ENCODE data around the gene CDH23. TPM values are rescaled to one million over a fixed set of nuclear protein-coding genes. Genes with fewer than 3 reads are reported as not detected.

CDH23 gene
- total RNA-seq, 1 experiment from 2014 or later, result 7.8 TPM

- Histone ChIP-seq H3K27me3 (ENCODE audit: insufficient read depth, low read depth) (no peaks in the 10 kb centered on the region), H3K79me2 (ENCODE audit: low read depth) (no peaks in the 10 kb centered on the region), H3F3A (ENCODE audit: insufficient read depth, low read depth) (peaks cover 26% of the 10 kb centered on the region), H3K27ac (no peak overlapping the region), H3K4me3 (no peak overlapping the region), H3K4me1 (replicated peaks; ENCODE audit: insufficient read depth) (peaks cover 24% of the 10 kb centered on the region), H3K9me2 (ENCODE audit: insufficient read depth) (no peaks in the 10 kb centered on the region), H2AFZ (no peak overlapping the region), H3K9me3 (ENCODE audit: insufficient read depth, low read depth) (no peaks in the 10 kb centered on the region), H3K36me3 (ENCODE audit: low read depth) (0 out of 2 replicates have a peak, but pooled peaks cover 3% of the 10 kb centered on the region), H4K20me1 (ENCODE audit: insufficient read depth) (no peaks in the 10 kb centered on the region), H3K4me2 (no peak overlapping the region)
- DNase-seq, result no peak
- CTCF ChIA-PET, result interaction anchor here (0.6 kb wide), 2 partner anchors 32 to 299 kb away, joined by 3 to 22 read pairs; no protein-coding TSS in a partner anchor
- no TSS peak for BruUV-seq (replicated peaks)
- POLR2A ChIA-PET (ENCODE audit: unreplicated experiment), result no interaction called here
- TF ChIP-seq CTCF (conservative IDR thresholded peaks at IDR 0.05) (no peak), EZH2 (IDR thresholded peaks at IDR 0.05; ENCODE audit: low read depth) (no peak)
- intact Hi-C loops (cut with micrococcal nuclease; ENCODE audit: unreplicated experiment), result no loop called here
These were observed 36.0 kb upstream of the CDH23 start for GRCh38 chr10:71360735-71361134.

DNA sequence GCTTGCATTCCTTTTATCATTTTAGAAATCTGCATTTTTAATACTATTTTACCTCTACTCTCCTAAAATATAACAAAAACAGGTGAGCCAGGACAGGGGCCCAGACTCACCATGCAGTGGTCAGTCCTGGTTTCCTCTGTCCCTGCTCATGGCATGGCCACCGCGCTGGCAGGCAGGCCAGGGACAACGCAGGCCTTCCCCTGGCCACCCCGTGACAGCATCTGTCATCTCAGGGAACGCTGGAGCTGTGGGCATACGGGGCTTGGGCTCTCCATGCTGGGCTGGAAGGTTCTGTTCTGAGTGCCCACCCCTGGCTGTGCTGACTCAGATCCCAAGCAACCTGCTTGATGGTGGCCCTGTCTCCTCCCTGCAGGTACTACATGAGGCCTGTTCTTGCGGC, 35.1 kb upstream of the CDH23 start:
- peaks cover 29% of the 10 kb centered on the region for H3K4me1 ChIP-seq (replicated peaks; ENCODE audit: insufficient read depth)
- H3K27ac ChIP-seq, result no peak overlapping the region
- no peaks in the 10 kb centered on the region for H4K20me1 ChIP-seq (ENCODE audit: insufficient read depth)
- H3K27me3 ChIP-seq (ENCODE audit: insufficient read depth, low read depth), result no peaks in the 10 kb centered on the region
- H3K9me2 ChIP-seq (ENCODE audit: insufficient read depth), result no peaks in the 10 kb centered on the region
- POLR2A ChIA-PET (ENCODE audit: unreplicated experiment), result no interaction called here
- H2AFZ ChIP-seq, result no peak overlapping the region
- H3K79me2 ChIP-seq (ENCODE audit: low read depth), result no peaks in the 10 kb centered on the region
- CTCF ChIA-PET, result interaction anchor here (0.6 kb wide), 3 partner anchors 33 to 298 kb away, joined by 3 to 22 read pairs (median 3); no protein-coding TSS in a partner anchor
- no peaks in the 10 kb centered on the region for H3K36me3 ChIP-seq (ENCODE audit: low read depth)
- TF ChIP-seq CTCF (conservative IDR thresholded peaks at IDR 0.05), result no peak
- TF ChIP-seq EZH2 (IDR thresholded peaks at IDR 0.05; ENCODE audit: low read depth), result no peak
- BruUV-seq (replicated peaks), result no TSS peak
- no peak overlapping the region for H3K4me2 ChIP-seq
- no peak overlapping the region for H3K4me3 ChIP-seq
- DNase-seq, result no peak
- peaks cover 32% of the 10 kb centered on the region for H3F3A ChIP-seq (ENCODE audit: insufficient read depth, low read depth)
- H3K9me3 ChIP-seq (ENCODE audit: insufficient read depth, low read depth), result no peaks in the 10 kb centered on the region
- intact Hi-C loops (cut with micrococcal nuclease; ENCODE audit: unreplicated experiment), result no loop called here

- CTCF ChIA-PET, result no interaction called here
- peaks cover 37% of the 10 kb centered on the region for H3F3A ChIP-seq (ENCODE audit: insufficient read depth, low read depth)
- intact Hi-C loops (cut with micrococcal nuclease; ENCODE audit: unreplicated experiment), result no loop called here
- no peak overlapping the region for H3K4me2 ChIP-seq
- no peak overlapping the region for H3K27ac ChIP-seq
- no peak for DNase-seq
- BruUV-seq (replicated peaks), result no TSS peak
- no peaks in the 10 kb centered on the region for H3K36me3 ChIP-seq (ENCODE audit: low read depth)
- no peak overlapping the region for H3K4me3 ChIP-seq
- no peaks in the 10 kb centered on the region for H3K27me3 ChIP-seq (ENCODE audit: insufficient read depth, low read depth)
- no peaks in the 10 kb centered on the region for H4K20me1 ChIP-seq (ENCODE audit: insufficient read depth)
- no peaks in the 10 kb centered on the region for H3K79me2 ChIP-seq (ENCODE audit: low read depth)
- H3K4me1 ChIP-seq (replicated peaks; ENCODE audit: insufficient read depth), result peaks cover 34% of the 10 kb centered on the region
- POLR2A ChIA-PET (ENCODE audit: unreplicated experiment), result no interaction called here
- no peaks in the 10 kb centered on the region for H3K9me2 ChIP-seq (ENCODE audit: insufficient read depth)
- no peaks in the 10 kb centered on the region for H3K9me3 ChIP-seq (ENCODE audit: insufficient read depth, low read depth)
- no peak for TF ChIP-seq CTCF (conservative IDR thresholded peaks at IDR 0.05)
- no peak for TF ChIP-seq EZH2 (IDR thresholded peaks at IDR 0.05; ENCODE audit: low read depth)
- no peak overlapping the region for H2AFZ ChIP-seq
These were observed 34.6 kb upstream of the CDH23 start for GRCh38 chr10:71362141-71362540.
